Measurements from ENCODE around the gene HHIPL1.

The HHIPL1 gene

DNA sequence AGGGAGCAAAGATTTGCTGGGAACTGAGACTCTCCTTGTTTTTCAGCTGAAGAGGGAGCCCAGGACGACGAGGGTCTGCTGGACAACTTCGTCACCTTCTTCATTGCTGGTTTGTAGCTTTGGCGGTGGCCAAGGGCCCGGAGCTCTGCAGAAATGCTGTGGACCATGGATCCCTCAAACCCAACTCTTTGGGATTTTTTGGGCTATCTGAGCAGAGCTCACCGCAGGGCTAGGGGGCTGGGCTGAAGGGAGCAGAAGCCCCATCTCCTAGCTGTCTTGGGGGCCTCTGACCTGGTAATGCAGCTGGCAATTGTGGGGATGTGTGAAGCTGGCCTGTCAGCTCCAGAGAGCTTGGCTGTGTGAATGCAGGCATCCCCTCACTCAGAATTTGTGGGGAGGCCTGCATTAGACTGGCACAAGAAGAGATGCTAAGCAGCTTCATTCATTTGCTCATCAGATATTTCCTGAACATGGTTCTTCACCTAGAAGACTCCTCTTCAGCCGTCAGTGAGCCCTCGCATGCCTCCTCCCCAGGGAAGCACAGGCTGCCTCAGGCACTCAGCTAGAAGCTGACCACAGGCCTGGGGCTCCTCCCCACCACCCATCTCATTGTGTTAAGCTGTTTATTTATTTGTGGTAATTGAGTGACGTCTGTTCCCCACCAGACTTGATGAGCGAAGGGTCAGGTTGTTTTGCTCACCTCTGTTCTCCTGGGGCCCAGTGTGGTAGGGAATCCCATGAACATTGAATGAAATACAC, 71.3 kb downstream of the HHIPL1 start:
- no peak for DNase-seq (ENCODE audit: low read depth in 2 of 2)

DNA sequence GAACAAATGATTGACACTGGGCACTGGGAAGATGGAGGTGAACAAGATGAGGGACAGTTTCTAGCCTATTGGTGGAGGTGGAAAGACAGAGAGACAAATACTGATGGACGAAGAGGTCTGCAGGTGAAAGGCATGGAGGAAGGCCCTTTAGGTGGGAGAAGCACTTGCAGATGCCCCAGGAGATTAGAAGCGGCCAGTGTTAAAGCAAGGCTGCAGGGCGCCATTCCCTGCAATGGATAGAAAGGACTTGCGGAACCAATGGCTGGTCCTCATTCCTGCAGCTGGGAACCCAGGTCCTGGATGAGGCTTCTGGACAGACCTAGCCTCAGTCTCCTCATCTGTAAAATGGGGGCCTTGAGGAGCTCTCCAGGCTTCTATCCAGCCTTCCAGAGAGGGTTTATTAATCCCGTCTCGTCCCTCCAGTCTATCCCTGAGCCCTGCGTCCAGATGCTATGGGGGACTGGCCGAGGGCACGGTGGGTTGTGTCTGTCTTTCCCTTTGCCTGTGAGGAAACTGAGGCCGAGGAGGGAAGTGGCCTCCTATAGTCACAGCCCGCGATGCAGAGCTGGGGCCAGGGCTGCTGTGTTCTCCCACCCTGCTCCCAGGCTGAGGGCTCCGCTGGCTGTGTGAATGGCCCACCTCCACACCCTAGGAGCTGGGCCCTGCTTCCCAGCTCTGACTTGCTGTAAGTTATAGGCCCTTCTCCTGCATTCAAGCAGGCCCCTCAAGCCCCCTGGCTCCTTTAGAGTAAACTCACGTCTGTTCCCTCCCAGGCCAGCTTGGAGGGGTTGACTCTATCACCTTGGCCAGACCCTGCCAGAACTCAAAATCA, 72.1 kb downstream of the HHIPL1 start:
- no peak for DNase-seq (ENCODE audit: low read depth in 2 of 2)

DNA sequence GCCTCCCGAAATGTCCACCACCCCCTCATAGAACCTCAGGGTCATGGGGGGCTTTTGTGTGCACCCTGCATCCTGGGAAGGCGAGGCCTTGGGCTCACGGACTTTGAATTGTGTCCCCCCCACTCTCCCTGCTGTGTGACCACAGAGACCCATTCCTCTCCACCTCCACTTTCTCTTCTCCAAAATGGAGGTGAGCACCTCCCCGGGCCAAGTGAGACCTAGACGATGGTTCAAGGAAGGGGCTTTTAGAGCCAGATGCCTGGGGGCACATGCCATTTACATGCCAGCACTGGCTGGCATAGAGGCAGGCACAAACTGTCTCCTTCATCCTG, 72.7 kb downstream of the HHIPL1 start:
- DNase-seq (ENCODE audit: low read depth in 2 of 2), result no peak

DNA sequence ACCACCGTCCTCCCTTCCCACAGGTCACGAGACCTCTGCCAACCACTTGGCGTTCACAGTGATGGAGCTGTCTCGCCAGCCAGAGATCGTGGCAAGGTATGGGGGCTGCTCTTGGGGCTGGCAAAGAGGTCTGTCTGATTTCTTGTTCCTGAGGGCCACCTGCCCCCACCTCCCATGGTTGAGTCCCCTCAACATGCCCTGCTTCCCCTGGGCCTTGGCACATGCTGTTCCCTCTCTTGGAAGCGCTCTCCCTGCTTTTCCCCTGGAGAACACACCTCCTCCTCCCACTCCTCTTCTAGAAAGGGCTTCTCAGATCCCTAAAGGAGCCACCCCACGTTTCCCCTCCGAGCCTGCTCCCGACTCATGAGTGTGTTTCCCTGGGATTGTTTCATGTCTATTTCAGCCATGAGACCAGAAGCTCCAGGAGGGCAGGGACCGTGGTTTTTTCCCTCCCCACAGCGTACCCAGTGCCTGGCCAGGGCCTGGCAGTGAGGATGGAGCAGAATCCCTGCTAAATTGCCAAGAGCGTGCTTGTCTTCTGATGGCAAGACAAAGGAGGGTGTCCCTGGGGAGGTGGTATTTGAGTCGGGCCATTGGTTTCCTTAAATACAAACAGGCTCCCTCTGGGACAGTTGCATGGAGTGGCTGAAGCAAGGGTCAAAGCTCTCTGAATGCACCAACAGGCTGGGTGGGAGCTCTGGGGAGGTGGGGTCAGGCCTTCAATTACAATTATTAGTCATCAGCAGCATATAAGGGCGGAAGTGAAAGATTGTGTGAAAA, 73.3 kb downstream of the HHIPL1 start:
- DNase-seq (ENCODE audit: low read depth in 2 of 2), result no peak

DNA sequence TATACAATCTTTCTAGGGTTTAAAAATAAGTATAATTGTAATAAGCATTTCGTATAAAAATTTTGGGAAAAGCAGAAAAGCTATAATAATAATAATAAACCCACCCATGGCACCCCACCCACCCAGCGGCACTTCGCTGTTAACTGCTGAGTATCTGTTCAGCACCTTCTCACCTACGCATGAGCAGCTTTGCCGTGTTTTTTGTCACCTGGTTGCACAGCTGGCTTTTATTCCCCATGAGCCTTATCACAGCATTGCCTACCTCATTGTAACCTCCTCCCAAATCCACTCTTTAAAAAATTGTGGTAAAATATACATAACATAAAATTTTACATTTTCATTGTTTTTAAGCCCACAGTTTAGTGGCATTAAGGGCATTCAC, 73.9 kb downstream of the HHIPL1 start:
- no peak for DNase-seq (ENCODE audit: low read depth in 2 of 2)

DNA sequence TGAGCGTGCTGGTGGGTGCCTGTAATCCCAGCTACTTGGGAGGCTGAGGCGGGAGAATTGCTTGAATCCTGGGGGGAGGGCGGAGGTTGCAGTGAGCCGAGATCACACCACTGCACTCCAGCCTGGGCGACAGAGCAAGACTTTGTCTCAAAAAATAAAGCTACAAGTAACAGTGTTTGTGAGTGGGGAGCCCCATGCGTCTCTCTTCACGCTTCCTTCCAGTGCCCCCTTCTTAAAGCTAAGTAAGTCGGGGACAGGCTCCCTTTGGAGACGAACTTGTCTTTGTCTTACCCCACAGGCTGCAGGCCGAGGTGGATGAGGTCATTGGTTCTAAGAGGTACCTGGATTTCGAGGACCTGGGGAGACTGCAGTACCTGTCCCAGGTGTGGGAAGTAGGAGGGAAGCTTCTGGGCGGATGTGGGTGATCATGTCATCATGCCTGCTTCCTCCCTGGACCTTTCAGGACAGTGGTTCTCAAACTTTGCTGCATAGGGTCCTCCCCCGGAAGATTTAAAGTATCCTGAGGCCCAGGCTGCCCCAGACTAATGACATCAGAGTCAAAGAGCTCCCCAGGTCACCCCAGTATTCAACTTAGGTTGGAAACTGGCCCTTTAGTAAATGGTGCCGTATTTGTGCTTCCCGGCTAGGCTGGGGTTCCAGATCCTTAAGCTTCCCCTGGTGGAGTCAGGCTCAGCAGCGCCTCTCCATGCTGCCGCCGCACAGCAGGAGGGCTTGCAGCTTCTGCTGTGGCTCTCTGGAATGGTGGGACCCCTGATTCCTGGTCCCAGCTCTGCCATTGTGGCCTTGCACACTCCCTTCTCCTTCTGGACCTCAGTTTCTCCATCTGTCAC, 76.2 kb downstream of the HHIPL1 start:
- DNase-seq (ENCODE audit: low read depth in 2 of 2), result no peak

DNA sequence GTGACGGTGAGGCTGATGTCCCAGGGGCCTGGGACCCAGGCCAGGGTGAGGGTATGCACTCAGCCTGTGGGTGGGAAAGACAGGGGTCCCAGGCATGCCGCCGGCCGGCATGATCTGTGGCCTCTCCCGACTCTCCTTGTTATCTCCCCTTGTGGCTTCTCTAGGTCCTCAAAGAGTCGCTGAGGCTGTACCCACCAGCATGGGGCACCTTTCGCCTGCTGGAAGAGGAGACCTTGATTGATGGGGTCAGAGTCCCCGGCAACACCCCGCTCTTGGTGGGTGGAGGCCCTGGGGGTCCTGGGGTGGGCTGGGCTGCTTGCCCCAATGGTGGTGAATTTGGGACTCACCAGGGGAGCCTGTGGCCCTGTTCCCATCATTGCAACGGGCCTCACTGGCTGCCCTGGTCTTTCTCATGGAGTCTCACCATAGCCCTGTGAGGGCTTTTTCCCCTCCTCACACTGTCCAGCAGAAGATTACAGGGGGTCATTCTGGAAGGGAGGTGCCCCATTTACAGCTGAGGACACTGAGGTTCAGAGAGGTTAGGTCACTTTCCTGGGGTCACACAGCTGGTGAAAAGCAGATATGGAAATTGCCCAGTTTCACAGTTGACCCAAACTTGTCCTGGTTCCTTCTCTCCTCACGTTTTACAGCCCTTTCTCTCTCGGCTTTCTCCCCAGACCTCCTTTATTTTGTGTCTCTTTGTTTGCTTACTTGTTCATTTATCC, 77.0 kb downstream of the HHIPL1 start:
- DNase-seq (ENCODE audit: low read depth in 2 of 2), result no peak

DNA sequence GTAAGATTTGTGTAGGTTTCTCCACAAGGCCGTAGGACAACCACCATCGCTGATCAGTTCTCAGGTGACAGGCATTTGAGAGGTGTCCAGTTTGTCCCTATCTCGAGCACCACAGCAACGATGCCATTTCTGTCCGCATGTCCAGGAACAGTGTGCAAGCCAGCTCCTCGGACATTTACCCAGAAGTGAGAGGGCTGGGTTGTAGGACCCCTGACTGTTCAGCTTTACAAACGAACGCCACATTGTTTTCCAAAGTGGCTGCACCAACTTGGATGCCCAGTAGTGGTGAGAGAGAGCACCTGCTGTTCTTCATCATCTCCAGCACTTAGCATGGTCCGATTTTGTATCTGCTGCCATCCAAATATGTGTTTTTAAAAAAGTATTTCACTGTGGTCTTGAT, 77.8 kb downstream of the HHIPL1 start:
- no peak for DNase-seq (ENCODE audit: low read depth in 2 of 2)

DNA sequence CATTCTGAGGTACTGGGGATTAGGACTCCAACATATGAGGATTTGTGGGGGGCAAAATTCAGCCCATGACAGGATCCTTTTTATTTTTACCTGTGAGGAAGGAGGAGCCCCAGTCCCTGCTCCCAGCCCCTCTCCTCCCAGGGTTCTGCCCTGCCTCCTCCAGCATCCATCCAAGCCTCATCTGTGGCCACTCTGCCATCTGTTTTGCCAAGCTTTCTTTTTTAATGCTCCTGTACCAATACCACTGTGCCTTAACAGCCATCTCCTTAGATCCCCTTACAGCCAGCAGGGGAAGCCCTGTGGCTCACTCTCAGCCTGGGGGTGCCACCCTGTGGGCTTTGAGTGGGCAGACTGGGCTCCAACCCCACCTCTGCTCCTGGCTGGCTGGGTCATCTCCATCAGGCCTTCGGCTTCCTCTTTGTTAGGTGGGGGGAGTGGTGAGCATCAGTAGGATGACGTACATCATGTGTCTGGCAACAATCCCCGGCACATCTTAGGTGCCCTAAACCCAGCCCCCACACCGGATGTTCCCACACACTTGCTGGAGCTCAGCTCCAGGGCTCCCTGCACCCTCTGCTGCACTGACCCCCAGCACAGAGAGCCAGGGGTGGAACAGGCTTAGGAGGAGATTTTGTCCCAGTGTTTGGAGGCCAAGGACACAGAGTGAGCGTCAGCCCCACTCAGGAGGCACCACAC, 79.4 kb downstream of the HHIPL1 start:
- DNase-seq (ENCODE audit: low read depth in 2 of 2), result no peak

DNA sequence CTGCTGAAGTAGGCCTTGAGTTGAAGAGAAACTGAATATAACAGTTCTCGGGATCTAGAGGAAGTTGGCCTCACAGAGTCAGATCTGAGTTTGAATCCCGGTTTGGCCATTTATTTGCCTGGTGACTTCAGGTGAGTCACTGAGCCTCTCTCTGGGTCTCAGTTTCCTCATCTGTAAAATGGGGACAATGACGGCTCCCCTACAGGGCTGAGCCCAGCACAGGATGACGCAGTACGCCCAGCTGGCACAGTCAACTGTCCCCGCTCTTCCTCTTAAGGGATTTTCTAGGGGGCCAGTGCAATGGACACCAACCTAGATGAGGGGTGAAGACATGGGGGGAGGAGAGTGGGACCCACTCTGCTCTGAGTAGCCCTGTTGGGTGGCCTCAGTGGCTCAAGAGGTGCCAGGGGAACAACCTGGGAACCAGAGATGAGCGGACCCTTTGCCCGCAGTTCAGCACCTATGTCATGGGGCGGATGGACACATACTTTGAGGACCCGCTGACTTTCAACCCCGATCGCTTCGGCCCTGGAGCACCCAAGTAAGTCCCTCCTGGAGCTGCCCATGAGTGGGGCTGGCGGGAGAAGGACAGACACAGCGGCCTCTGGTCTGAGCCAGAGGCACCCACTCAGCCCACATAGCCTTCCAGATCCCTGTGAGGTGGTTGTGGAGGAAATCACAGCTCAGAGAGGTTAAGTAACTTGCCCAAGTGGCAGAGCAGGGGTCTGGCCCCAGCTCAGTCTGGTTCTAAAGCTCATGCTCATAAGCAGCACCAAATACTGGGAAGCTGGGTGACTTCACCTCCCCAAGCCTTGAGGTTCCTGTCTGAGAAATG, 80.2 kb downstream of the HHIPL1 start:
- DNase-seq (ENCODE audit: low read depth in 2 of 2), result no peak

DNA sequence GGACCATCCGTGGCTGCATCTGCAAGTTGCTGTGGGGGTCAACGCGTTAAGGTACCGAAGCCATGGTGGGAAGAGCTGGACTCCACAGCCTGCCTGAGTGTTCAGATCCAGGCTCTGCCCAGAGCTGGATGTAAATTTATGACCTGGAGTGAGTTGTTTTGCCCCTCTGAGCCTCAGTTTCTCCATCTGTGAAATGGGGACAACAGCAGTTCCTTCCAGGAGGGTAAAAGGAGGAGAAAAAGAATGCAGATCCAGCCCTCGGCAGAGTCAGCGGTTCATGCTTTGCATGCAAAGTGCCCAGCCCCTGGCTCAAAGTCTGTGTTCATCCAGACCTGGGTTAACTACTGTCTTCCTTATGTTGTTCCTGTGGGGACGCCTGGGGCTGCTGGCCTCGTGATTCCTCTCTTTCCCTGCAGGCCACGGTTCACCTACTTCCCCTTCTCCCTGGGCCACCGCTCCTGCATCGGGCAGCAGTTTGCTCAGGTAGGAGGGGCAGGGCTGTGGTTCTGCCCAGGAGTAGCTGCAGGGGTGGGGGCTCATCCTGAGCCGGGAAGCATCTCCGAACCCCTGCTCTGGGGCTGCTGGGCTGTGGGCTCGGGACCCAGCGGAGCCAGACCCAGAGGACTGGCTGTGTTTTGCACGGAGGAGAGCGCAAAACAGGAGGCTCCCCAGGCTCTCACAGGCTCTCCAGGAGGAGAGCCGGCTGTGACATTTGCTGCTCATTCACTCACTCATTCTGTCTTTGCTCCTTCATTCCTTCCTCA, 81.0 kb downstream of the HHIPL1 start:
- no peak for DNase-seq (ENCODE audit: low read depth in 2 of 2)

DNA sequence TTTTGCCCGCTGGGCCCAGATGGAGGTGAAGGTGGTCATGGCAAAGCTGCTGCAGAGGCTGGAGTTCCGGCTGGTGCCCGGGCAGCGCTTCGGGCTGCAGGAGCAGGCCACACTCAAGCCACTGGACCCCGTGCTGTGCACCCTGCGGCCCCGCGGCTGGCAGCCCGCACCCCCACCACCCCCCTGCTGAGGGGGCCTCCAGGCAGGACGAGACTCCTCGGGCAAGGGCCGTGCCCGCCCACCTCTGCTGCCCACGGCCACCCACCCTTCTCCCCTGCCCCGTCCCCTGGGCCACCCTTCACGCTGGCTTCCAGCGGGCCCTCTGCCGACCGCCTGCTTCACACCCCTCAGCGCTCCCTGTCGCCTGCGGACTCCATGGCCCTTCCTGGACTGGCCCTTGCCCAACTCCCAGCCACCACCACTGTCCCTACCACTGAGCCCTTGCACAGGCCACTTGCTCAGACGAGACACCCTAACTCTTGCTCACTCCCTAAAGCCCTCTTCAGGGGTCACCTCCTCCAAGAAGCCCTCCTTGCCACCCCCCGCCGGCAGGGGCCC, 81.7 kb downstream of the HHIPL1 start:
- DNase-seq (ENCODE audit: low read depth in 2 of 2), result no peak

DNA sequence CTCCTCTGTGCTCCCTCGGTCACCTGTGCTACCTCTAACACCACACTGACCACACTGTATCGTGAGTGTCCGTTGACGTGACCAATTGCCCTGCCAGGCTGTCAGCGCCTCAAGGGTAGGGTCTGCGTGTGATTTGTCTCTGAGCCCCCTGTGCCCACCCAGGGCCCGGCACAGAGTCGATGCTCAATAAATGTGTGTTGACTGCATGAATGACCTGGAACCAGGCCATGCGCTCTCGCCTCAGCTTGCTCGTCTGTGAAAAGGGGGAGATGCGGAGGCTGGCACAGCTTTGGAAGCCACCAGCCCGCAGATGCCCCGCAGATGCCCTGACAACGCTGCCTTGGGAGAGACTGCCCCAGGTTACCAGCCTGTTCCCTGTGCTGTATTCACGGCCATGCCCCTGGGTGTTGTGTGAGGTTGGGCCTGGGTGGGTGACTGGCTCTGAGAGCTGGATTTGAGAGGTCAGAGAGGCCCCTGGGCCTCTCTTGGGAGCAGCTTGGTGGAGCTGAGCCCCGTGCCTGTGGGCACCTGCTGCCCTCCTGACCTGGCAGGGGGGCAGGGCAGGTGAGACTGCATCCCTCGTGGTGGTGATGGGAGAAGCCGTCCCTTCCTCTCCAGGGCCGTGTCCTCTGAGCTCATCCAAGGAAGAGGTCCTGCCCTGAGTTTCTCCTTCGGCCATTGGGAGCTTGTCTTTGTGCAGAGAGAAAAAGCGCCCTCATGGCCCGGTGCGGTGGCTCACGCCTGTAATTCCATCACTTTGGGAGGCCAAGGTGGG, 82.4 kb downstream of the HHIPL1 start:
- no peak for DNase-seq (ENCODE audit: low read depth in 2 of 2)

DNA sequence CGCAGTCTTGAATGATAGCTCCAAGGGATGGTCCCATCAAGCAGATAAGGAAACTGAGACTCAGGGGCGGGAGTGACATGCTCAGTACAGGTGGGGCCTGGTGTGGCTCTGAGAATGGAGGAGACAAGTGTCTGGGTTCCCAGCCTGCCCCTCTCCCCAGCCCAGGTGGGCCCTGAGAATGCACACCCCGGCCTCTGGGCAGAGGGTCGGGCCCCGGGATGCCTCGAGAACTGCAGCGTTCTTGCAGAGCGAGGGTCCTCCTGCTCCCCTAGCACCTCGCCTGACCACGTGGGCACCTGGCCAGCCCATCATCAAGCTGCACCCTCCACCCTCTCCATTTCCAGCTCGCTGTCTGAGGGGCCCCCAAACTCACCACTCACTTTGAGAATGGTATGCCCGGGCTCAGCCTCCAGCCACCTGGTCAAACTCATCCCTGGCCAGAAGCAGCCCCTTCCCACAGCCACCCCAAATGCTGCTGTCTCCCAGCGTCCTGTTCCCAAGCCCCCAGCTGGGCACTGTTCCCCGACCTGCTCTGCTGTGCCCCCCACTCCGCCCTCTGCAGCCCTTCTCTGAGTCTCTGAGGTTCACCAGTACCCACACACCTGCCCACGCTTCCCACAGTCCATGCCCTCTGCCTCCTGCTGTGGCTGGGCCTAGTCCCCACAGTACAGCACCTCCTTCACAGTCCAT, 83.4 kb downstream of the HHIPL1 start:
- DNase-seq (ENCODE audit: low read depth in 2 of 2), result no peak

DNA sequence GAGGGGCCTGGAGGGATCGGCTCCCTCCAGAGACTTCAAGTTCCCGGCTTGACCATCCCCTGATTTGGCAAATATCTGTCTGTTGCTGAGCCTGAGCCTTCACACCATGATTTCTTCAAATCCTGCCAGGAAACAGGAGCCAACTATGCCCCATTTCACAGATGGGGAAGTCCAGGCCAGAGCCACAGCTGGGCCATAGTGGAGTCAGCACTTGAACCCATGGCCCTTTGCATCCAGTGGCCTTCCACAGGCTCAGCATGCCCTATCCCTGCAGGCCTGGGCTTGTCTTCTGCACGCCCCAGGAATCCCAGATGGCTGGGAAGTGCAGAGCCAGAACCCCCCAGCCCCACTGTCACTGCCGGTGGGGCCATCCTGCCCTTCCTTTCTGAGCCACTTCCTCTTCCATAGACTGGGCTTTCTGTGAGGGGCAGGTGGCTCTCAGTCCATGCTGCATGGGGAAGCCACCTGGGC, 84.1 kb downstream of the HHIPL1 start:
- no peak for DNase-seq (ENCODE audit: low read depth in 2 of 2)
